HFF-Myc (cell line): ENCODE results near the gene U2AF1L4.

Source experiments
- DNase-seq: peaks from one replicate; pipeline ENCODE4 v3.0.0-alpha.2; 2011; ENCODE audit warnings: low read depth; ENCODE audit errors: extremely low read depth
- H3K4me3 ChIP-seq: replicated peaks from 2 replicates; pipeline ENCODE4 v1.5.1; 2011; ENCODE audit warnings: low read depth, mild to moderate bottlenecking, control low read depth, low read length
- CTCF ChIP-seq: IDR thresholded peaks from 2 replicates; pipeline ENCODE4 v1.5.1; 2012; ENCODE audit warnings: mild to moderate bottlenecking, low read depth, low read length, control low read depth; ENCODE audit errors: missing control alignments

U2AF1L4 gene

DNA sequence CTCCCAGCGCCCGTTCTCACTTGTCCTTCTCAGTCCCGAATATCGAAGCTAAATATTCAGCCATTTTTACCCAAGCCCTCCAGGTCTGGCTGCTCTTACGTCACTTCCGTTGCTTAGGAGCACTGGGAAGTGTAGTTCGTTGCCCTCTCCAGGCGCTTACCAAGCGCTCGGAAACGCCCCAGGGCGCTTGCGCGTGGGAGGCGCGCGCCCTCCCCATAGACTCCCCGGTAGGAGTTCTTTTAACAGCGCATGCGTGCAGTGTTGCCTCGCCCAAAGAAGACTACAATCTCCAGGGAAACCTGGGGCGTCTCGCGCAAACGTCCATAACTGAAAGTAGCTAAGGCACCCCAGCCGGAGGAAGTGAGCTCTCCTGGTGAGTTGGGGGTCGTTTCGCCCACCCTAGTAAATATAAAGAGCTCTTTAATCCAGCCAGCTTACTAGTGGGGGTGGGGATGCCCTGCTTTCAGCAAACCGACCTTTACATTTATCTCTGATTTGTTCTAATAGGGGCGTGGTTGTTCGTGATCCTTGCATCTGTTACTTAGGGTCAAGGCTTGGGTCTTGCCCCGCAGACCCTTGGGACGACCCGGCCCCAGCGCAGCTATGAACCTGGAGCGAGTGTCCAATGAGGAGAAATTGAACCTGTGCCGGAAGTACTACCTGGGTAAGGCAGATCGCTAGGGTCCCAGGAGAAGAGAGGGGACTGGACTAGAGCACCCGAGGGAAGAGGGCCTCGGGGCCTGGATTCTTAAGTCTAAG is at the start of gene U2AF1L4, which contains the start of gene PSENEN:
Gene U2AF1L4, minus strand, starts transcription at position 91 of the 759 bp plus-strand sequence. Its CDS starts 27 bp downstream, at position 64.
Gene PSENEN, plus strand, starts transcription at position 324 of the 759 bp plus-strand sequence. Its CDS starts 280 bp downstream, at position 604.
- peak; percentile 98 for DNase-seq
- TF ChIP-seq CTCF: no peak
- H3K4me3 ChIP-seq: peak within 1 kb of the TSS; percentile 96

GRCh38 chr19:35793381-35794165 is 48.4 kb upstream of the U2AF1L4 start:
- no peak for TF ChIP-seq CTCF
- DNase-seq: no peak

DNA sequence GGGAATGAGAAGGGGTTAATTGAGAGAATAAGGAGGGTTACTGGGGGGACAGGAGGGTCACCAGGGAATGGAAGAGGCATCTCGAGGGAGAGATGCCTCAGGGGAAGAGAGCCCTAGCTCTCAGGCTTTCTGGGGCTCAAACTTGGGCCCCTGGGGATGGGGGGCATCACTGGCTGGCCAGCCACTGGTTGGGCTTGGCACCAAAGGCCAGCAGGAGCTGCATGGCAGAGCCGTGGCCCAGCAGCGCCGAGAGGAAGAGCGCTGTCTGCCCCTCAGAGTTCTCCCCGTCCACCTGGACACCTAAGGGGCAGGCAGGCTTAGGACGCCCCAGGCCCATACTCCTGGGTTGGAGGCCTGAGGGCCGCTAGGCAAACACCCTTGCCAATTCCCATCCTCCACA is 47.7 kb upstream of the U2AF1L4 start:
- no peak for TF ChIP-seq CTCF
- H3K4me3 ChIP-seq: no peak overlapping the region
- no peak for DNase-seq

More at GRCh38 chr19:35793381-35794165, 48.4 kb upstream of the U2AF1L4 start:
- no peak overlapping the region for H3K4me3 ChIP-seq

DNA sequence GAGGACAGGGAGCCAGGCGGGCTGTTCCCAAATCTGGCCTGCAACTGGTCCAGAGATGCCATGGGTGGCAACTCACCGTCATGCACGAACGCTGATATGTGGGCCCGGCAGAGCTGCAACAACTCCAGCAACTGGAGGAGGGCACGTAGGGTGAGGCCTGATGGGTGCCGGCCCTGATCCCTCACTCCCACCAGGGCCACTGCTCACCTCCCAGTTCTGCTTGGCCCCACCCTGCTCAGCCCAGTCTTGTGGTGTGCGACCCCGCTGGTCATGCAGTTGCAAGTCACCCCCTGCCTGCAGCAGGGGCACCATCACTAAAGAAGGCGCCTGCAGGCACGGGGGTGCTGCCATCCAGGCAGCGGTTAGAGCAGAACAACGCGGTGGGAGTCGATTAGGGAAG is 47.1 kb upstream of the U2AF1L4 start:
- no peak for DNase-seq
- TF ChIP-seq CTCF: no peak
- H3K4me3 ChIP-seq: no peak overlapping the region

DNA sequence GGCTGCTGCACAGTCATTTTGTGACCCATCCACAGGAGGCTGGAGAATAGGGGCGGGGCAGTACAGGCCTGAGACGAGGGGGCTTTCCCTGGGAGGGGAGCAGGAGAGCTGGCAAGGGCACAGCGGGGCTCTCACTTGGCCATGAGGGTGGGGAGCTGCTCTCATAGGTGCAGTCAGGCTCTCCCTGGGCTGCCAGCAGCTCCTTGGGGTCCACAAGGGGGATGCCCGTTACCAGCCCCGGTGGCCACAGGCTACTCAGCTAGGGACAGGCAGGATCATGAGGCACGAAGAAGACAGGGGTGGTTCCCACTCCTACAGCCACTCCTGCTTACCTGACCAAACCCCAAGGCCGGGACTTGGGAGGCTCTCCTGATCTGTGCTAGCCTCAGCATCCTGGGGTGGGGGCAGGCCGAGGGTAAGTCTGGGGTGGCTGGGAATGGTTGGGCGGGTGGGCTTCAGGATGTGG is 46.6 kb upstream of the U2AF1L4 start:
- H3K4me3 ChIP-seq: no peak overlapping the region
- no peak for TF ChIP-seq CTCF
- no peak for DNase-seq

- DNase-seq: no peak
These were observed 46.0 kb upstream of the U2AF1L4 start for GRCh38 chr19:35790981-35791813.

More at GRCh38 chr19:35790981-35791813, 46.0 kb upstream of the U2AF1L4 start:
- peak; percentile 10 for TF ChIP-seq CTCF
- no peak overlapping the region for H3K4me3 ChIP-seq
